Activated T-cell treated with anti-CD3 and anti-CD28 coated beads, Interleukin-2, amount 50 U/mL, for 48 hours (primary cell): Measurements from ENCODE around the gene YBX3.
"Not testable (repeated sequence)": the region's sequence is repeated elsewhere in the genome, so short reads cannot be mapped to it uniquely, and the experiment has no call there.

Experiments
- DNase-seq, 2 experiments: peaks; one replicate each; pipeline ENCODE4 v3.0.0-alpha.2; 2020

Gene YBX3

GRCh38 chr12:10722905-10723746 lies at the start of gene YBX3:
Gene YBX3, minus strand, starts transcription at chr12:10723323. Its CDS starts 212 bp downstream, at chr12:10723111.
- peak; percentile 68 to 71 for DNase-seq

DNA sequence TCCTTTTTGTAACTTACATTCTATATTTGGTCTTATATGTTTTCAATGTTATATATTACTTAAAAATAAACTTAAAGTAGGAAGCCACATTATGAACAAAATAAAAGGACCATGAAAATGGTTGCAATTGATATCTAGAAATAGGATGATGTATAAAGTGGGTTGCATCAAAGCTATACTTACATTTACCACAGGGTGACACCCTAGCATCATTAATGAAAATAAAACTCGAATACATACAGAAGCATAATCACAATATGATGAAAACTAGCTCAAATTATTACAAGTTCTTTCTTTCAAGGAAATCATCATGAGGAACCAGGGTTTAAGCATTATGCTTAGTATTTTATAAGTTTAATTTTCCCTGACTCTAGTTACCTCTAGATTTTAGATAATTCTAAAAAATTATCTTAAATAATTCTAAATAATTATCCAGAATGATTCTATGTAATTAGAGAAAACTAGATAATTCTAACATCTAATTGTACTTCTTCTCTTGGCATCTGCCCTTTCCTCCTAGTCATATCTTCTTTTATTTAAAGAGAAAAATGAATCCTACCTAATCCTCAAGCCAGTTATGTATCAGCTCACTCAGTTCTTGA lies 48.1 kb upstream of the YBX3 start:
- DNase-seq = no peak

DNA sequence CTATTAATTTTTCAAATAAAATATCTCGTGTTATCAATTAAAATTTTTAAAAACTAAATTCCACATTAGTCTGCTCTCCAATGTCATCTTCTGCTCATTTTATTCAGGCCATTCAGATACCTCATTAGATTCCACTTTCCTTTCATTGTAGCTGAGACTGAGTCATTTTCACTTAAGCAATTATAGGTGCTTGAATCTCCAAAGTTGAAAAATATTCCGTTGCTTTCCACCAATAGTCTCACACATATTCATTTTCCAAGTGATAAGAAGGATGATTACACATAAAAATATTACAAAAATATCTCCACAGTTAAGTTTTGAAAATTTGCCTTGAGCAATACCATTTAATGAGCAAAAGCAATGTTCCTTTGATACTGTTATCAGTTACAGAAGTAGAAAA lies 36.5 kb upstream of the YBX3 start:
- DNase-seq = no peak

- no peak for DNase-seq
These were observed 33.1 kb upstream of the YBX3 start for GRCh38 chr12:10756194-10756593.

DNA sequence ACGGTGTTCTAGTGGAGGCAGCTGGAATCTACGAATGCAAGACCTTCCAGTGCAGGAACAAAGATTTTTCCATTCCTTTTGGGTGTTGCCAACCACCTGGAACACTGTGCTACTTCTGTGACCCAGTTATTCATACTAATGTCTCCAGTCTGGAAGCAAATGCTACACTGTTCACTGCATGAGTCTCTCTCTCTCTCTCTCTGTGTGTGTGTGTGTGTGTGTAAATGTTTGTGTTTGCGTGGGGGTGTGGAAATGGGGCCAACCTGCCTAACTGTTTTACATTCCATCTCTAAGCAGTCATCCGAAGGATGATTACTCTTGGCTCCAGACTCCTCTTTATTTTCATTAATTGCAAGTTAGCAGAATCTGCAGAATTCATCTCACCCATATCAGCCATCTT lies 29.9 kb upstream of the YBX3 start:
- DNase-seq = no peak

DNA sequence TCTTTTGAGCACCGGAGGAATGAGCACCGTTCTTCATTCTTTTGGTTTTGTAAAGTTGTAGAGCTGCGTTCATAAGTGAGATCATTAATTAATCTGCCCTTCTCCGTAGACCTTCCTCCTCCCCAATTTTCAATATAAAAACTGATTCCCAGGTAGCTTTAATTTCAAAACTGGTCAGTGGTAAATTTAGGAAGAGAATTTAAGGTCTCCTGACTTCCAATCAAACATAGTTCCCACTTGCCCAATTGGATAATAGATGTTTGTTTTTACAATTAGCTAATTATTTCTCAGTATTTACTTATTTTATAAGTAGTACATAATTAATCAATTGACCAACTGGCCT lies 27.2 kb upstream of the YBX3 start:
- no peak for DNase-seq

GRCh38 chr12:10749700-10750384 lies 26.7 kb upstream of the YBX3 start:
- DNase-seq = peak; percentile 70 to 74

DNA sequence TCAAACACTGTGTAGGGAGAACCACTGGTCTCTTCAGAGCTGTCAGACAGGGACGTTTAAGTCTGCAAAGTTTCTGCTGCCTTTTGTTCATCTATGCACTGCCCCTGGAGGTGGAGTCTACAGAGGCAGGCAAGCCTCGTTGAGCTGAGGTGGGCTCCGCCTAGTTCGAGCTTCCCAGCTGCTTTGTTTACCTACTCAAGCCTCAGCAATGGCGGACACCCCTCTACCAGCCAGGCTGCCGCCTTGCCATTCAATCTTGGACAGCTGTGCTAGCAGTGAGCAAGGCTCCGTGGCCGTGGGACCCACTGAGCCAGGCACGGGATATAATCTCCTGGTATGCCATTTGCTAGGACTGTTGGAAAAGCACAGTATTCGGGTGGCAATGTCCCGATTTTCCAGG lies 24.6 kb upstream of the YBX3 start:
- DNase-seq = no peak

- DNase-seq = not testable (repeated sequence)
These were observed 20.3 kb upstream of the YBX3 start for GRCh38 chr12:10743420-10743819.

GRCh38 chr12:10741845-10742244 lies 18.7 kb upstream of the YBX3 start:
- no peak for DNase-seq

DNA sequence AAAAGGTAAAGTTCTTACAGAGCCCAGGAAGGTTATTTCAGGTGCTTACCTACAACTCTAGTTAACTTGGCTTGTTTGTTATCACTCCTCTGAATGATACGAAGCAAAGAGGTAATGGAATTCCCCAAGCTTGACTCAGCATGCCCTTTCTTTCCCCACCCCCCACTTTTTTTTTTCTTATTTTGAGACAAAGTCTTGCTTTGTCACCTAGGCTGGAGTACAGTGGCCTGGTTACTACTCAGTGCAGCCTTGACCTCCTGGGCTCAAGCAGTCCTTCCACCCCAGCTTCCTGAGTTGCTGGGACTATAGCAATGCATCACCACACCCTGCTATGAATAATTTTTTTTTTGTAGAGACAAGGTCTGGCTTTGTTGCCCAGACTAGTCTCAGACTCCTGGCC lies 17.1 kb upstream of the YBX3 start:
- DNase-seq = no peak

DNA sequence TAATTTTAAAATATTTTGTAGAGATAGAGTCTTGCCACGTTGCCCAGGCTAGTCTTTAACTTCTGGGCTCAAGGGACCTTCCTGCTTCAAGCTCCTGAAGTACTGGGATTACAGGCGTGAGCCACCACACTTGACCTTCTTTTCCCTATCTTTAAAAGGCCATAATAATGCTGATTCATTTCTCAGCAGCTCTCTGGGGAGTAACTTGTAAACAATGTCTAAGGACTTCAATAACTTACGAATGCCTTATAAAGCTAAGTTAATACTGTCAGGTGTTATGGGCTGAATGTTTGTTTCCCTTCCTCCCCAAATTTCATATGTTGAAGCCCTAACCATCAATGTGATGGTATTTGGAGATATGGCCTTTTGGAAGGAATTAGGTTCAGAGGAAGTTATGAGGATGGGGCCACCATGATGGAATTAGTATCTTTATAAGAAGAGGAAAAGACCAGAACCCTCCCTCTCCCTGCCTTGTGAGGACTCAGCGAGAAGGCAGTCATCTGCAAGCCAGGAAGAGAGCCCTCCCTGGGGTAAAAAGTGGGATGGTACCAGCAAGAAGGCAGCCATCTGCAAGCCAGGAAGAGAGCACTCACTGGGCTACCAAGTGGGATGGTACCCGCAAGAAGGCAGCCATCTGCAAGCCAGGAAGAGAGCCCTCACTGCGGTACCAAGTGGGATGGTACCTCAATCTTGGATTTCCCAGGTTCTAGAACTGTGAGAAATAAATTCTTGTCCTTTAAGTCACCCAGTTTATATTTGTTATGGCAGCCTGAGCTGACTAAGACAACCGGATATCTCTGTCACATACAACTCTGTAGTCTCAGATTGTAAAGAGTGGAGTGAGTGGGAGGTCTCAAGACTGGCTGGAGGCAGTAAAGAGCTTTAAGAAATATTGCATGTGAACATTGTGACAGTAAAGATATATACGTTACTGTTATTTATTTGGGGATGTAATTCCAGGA lies 16.3 kb upstream of the YBX3 start:
- no peak for DNase-seq

DNA sequence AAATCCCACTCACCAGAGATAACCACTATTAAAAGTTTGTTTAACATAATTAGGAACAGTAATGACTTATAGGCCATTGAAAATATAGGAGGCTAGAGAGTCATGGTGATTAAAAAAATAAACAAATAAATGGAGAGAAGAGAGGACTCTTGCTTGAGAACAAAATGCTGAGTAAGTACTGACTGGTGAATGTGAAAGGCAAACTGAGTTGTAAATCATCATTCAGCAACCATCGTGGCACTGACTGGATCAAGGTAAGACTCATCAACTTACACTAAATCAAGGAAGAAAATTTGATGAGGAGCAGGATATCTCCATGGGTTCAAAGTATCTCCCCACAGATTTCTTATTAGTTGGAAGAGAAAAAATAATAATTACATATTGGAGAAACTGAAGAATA lies 14.1 kb upstream of the YBX3 start:
- DNase-seq = no peak

DNA sequence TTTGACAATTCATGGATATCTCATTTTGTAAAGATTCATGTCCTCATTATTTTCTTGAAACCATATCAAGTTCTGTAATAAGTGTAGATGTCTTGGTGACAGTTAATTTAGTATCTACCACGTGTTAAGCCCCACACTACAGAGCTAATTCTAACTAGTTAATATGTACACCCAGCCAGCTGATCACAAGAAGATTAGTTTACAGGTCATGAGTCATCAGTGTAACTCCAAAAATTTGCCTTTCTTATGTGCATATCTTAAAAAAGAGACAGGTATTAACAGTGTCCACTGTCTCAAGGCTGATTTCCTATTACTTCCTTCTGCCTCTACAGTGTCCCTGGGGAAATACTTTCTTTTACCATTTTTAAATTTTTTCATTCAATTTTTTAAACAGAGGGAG lies 13.3 kb upstream of the YBX3 start:
- no peak for DNase-seq

DNA sequence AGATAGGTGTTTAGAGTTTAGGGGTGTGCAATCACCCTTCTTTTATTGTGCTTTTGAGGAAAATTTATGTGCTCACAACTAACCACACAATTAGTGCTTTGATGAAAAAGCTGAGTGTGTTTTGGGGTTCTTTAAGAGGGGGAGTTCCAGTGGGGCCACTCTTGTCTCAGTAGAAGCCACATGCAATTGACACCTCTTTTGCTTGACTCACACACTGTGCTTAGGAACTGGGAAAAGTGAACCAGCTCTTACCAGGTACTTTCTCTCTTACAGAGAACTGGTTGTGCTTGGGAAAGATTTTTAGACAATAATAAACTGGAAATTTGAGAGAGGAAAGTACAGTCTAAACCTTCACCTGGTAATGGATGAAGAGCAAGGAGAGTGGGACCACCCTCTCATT lies 12.3 kb upstream of the YBX3 start:
- no peak for DNase-seq

DNA sequence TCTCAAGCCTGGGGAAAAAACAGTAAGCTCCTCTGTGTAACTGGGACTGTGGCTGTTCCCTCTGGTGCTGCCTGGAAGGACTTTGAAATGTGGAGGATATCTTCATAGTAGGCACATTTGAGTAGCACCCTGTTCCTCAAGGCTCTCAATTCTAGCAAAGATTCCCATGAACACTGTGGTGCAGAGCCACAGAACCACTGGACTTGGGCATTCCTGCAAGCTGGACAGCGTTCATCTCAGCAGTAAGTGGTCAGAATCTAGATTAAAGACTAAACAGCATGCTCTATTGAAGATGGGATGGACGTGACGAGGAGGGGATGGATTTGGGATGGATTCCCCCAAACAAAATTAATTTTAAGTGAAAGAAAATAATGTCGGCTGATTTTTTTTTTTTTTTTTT lies 9.4 kb upstream of the YBX3 start:
- no peak for DNase-seq

GRCh38 chr12:10732066-10732465 lies 8.9 kb upstream of the YBX3 start:
- DNase-seq = no peak

- DNase-seq = no peak
These were observed 7.4 kb upstream of the YBX3 start for GRCh38 chr12:10730559-10730958.

GRCh38 chr12:10728091-10728490 lies 5.0 kb upstream of the YBX3 start:
- DNase-seq = no peak

DNA sequence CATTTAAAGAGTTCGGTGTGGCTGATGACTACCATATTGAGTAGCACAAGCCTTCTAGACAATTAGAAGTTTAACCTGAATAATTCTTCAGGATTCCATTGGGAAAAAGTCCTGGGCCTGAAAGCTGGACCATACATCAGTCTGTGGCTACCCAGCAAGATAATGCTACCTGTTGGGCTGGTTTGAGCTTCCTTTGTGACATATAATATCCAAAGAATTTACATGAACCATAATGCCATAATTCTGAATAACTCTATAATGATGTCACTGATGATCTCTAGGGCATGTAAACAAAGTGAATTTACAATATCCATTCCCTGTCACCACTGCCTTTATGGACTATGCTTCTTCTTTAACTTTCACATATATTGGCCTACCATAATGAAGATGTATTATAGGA lies 3.8 kb upstream of the YBX3 start:
- no peak for DNase-seq

DNA sequence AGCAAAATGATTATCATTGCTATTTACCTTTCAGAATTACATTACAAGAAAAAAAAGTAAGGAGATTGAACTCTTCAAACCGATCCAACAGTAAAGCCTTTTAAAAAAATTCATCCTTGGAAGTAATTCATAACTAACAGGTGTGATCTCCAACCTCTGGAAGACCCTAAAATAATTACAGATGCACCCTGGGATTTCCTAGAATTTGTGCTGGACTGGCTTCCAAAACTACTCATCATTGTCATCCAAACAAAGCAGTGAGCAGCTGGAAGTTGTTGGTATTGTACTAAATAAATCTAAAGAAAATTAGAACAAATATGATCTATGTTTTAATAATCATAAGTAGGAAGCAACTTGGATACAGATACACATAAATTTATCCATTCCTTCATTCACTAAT lies 1.9 kb upstream of the YBX3 start:
- DNase-seq = no peak

DNA sequence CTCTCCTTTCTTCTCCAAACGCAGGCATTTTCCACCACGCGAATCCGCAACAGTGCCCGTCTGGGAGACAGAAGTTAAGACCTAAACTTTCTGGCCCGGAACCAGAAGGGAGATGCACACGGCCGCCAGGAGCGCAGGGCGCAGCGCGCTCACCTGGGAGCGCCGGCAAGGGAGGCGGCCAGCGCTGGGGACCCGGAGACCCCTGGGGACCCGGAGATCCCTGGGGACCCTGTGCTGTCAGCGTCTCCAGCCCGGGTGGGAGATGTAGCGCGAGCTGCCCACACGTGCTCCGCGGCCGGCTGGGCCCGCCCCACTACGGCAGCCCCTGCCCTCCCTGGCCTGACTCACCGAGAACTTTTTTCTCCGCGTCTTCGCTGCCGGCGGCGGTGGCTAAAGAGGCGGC lies 620 bp downstream of the YBX3 start:
- peak; percentile 72 to 76 for DNase-seq
